Activated CD4-positive, alpha-beta T cell treated with anti-CD3 and anti-CD28 coated beads, Interleukin-2, Interleukin-6, amounts not matched to agents 100 ng/mL and 50 ng/mL, durations not matched to agents 16 hours and 8 hours (primary cell): ENCODE results near the gene CBFA2T2.
"Not testable (repeated sequence)": the region's sequence is repeated elsewhere in the genome, so short reads cannot be mapped to it uniquely, and the experiment has no call there.

ENCODE experiments used
- DNase-seq: peaks from one replicate; pipeline ENCODE4 v3.0.0-alpha.2; 2020

Gene CBFA2T2

DNA sequence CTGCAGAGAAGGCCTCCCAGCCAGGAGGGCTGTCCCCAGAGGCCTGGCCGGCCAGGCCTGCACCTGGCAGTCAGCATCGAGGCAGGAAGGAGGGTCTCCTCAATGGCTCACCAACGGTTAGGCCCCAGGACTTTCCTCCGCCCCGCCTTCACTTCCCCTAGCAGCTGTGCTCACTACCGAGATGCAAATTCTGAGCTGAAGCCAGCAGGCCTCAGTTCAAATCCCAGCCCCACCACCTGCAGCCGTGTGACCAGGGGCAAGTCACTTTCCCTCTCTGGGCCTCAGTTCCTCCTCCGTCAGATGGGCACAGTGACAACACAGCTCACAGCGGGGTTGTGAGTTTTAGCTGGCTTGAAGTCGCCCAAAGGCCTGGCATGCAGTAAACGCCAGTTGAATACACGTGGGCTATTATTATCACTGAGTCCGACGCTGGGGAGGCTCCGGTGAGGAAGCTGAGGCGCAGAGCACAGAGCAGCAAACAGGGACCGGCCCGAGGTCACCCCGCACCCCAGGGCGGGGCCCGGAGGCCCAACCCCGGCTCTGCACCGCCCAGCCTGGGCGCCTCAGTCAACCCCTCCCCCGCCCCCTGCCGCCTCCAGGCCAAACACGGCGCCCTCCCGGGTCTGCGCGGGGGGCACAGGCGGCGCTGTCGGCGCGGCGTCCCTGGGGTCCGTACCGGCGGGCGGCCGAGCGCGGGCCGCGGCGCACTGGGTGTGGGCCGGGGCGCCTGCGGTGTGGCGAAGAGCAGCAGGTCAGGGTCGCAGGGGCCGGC, 195.6 kb downstream of the CBFA2T2 start:
- DNase-seq, result peak; percentile 82

DNA sequence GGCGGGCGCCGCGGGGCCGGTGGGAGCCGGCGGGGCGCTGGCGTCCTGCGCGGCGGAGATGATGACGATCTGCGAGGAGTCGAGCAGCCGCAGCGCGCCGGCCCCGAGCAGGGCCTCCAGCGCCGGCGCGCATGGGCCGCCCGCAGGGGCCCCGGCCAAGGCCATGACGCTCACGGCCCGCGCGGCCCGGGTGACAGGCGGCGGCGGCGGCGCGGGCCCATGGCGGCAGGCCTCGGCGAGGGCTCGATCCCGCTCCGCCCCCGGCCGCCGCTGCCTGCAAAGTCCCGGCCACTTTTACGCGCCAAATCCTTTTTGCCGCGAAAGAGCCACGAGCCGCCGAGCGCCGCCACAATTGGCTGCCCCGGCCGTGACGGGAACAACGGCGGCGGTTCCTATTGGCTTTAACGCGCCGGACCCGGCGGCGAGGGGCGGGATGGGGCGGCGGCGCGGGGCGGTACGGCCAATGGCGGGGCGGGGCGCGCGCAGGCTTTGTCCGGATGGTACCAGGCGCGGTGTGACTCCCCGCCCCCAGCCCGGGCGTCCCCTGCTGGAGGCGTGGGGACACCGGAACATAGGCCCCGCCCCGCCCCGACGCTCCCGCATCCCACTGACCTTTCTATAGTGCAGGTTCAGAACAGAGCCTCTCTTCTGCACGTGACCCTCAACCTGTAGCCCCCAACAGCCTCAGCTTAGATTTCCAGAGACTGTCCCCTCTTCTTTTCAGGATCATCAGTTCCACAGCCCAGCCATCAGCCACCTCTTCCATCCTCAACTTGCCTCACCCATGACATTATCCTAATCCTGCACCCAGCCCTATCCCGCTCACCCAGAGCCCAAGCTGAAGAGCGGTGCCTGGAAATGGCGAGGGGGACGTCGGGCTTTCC, 196.4 kb downstream of the CBFA2T2 start, which contains the start of gene E2F1:
Gene E2F1, minus strand, starts transcription at position 286 of the 884 bp plus-strand sequence. Its CDS starts 121 bp downstream, at position 165.
- peak; percentile 99 for DNase-seq

DNA sequence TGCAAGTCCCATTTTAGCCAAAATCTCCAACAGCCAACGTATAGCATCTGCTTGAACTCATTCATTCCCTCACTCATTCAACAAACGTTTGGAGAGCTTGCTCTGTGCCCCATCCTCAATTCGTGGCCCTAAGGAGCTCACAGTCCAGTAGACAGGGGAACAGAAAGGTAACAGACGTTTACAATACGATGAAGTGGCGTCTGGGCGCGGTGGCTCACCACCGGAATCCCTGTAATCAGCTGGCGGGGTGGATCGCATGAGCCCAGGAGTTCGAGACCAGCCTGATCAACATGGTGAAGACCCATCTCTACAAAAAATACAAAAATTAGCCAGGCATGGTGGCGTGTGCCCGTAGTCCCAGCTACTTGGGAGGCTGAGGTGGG, 197.1 kb downstream of the CBFA2T2 start:
- no peak for DNase-seq

DNA sequence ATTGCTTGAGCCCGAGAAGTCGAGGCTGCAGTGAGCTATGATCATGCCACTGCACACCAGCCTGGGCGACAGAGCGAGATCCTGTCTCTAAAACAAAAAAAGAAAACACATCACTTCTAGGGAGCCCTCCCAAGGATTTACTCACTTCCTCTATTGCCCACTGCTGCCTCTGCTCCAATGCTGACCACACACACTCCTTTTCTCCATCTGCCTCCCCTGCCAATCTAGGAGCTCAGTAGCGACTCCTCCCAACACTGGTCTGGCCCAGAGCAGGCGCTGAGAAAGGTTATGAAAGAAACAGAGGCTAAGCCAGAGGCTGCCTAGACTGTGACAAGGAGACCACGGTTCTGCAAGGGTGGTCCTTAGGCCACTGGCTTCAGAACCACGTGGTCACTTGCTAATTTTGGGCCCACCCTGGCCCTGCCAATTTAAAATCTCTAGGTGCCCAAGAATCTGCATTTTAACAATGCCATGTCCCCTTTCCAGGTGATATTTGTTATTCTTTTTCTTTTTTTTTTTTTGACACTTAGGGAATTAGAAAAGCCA, 197.5 kb downstream of the CBFA2T2 start:
- no peak for DNase-seq

DNA sequence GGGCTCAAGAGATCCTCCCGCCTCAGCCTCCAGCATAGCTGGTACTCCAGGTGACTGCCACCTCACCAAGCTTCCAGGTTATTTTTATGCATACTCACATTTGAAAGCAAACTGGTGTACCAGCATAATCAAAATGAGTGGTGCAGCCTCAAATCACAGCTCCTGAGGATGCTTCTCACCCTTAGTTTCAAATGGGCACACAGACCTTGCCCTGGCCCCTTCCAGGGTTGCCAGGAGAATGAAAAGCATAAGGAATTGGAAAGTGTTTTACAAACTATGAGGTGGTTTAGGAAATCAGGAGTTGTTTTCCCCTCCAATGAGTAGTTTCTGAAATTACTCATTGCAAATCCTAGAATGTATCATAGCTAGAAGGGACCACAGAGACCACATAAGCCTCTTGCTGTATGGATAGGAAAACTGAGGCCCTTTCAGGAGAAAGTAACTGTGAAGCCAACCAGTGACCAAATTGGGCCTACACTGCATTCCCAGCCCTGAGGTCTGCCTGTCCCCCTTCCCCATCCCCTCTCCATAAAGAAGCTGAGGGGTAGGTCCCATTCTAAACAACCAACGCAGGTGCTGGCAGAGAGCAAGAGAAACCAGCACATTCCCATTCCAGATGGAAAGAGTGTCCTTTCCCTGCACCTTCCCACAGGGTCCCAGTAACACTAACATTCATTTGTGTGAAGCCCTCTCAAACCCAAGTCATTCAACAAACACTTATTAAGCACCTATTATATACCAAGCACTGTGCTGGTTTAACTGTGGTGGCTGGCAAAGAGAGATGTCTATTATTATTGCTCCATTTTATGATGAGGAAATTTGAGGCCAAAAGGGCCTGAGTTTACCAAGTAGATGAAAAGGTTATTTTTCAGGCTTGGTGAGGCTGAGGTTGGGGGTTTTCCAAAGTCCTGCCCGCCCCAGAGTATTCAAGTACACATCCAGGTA, 198.4 kb downstream of the CBFA2T2 start:
- DNase-seq, result no peak

DNA sequence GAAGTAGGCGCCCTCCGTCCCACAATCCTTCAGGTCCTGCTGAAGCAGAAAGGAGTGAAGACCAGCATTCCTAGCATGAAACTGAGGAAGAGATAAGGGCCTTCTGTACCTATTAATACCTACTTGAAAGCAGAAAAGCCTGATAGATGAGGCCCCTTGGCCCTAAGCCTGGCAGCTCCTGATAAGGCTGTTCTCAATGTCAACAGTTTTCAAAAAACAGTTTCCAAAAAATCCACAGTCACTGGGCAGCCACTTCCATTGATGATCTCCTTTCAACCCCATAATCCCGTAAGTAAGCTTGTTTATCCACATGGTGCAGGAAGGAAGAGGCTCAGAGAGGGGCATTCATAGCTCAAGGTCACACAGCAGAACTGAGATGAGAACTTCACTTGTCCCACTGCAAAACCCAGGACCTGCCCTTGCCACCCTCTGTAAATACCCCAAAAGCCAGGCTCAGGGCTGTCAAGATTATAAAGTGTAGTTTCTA, 199.1 kb downstream of the CBFA2T2 start:
- DNase-seq, result no peak

DNA sequence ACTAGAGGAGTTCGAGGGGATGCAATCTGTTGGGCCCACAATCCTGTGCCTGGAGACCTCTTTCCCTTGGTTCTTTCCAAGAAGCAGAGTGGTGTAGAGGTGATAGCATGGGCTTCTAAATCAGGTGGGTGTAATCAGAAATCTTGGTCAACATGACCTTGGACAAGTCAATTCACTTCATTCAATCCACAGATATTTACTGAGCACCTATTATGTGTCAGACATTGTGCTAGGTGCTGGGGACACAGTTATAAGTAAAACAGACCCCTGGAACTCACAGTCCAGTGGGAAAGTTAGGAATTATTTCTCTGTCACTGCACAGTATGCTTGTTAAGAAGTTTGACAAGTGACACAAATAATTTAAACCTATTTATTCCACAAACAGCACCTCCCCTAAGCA, 199.6 kb downstream of the CBFA2T2 start:
- no peak for DNase-seq

DNA sequence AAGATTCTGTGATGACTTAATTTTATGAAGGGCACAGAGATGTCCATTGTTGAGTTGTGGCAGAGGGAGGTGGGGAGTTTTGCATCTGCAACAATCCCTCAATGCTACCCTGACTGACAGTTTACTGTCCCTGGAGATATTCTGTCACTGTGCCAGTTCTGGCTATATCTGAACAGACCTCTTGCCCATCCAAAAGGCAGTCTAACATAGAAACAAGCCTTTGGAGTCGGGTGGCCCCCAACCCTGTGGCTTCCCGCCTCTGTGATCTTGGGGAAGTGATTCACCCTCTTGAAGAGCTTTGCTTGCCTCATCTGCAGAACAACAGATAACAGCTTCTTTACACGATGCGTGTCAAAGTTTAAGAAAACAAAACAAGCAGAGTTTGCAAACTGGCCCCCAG, 200.1 kb downstream of the CBFA2T2 start:
- peak; percentile 73 for DNase-seq

DNA sequence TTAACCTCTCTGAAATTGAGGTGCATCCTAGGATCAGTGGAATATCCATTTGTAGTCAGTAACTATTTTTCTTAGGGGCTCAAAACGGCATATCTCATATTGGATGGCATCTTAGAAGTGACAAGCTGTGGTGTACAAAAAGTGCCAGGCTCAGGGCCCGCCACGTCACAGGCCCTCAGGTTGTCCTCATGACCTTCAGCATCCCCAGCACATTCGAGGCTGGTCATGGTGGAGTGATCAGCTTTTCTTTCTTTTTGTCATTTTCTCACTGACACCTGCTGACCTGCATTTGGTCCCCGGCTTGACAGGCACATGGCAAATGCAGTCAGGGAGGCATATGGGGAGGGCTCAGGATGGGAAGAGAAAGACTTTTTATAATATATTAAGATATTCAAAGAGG, 203.4 kb downstream of the CBFA2T2 start:
- no peak for DNase-seq

DNA sequence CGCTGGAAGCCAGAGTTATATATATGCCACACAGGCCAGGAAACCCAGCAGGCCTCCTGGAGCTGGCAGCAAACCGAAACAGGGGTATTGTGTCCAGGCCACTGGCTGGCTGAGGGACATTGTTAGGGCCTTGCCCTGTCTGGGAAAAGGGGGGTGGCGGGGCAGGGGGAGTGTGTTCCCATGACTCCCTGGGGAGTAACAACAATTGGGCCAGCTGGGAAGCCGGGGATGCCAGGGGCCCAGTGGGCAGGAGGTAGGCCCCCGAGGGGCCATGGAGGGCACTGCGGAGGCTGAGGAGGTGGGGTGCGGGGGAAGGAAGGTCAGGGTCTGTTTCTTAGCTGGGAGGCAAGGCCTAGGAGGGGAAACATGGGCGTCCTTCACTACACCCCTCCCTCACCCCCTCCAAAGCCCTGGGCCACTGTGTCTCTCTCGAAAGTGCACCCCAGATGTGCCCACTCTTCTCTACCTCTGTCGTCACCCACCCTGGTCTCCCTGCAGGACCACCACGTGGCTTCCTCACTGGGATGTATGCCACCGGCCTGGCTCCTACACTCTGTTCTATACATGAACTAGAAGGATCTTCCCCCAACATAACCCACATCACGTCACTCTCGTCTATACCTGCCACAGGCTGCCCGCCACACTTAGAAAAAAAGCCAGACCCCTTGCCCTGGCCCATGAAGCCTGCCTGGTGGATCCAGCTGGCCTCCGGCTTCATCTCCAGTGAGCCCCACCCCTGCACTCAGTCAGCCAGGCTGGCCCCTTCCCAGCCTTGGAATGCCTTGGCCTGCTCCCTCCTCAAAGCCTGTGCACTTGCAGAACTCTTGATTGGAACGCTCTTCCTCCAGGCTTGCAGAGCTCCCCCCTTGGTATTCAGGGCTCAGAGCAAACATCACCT, 204.1 kb downstream of the CBFA2T2 start:
- DNase-seq, result no peak

DNA sequence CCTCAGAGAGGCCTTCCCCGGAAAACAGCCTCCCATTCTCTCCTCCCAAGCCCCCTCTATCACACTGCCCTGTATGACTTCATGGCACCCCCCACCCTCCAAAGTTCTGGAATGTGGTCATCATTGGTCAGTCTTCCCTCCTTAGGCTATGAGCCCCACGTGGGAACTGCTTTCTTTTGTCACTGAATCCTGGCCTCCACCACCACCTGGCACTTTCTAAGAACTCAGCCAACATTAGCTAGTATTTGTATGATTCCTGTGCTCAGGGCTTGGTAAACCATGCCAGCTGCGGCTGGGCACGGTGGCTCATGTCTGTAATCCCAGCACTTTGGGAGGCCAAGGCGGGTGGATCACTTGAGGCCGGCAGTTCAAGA, 204.7 kb downstream of the CBFA2T2 start:
- DNase-seq, result no peak

DNA sequence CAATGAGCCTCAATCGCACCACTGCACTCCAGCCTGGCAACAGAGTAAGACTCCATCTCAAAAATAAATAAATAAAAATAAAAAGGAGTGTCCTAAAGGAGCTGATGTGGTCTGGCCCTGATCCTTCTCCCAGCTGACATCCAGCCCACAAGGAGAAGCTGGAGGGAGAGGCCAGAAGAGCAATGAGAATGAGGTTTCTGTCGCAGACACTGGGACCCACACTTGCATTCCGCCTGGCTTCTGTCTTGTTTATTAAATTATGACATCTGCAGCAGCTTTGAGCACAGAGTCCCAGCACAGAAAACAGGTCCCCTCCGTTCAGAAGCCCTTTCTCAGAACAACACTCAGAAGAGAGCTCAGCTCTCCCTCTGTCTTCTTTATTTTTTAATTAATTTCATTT, 206.6 kb downstream of the CBFA2T2 start:
- no peak for DNase-seq

DNA sequence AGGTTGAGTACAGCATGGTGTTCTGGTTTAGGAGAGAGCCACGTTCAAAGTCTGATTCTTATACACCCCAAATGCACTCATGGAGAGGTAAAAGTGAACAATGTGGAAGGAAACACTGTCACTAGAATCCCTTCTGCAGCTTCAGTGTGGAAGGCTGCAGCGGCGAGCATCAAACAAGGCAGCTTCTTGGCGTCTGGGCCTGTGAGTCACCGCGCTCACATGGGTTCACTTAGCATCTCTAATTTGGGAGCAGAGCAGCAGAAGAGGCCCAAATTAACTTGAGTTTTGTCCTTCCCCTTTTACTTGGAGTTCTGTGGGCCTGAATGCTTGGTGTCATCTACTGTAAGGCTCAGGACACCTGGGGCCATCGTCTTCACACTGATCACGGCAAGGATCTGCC, 207.2 kb downstream of the CBFA2T2 start:
- no peak for DNase-seq

DNA sequence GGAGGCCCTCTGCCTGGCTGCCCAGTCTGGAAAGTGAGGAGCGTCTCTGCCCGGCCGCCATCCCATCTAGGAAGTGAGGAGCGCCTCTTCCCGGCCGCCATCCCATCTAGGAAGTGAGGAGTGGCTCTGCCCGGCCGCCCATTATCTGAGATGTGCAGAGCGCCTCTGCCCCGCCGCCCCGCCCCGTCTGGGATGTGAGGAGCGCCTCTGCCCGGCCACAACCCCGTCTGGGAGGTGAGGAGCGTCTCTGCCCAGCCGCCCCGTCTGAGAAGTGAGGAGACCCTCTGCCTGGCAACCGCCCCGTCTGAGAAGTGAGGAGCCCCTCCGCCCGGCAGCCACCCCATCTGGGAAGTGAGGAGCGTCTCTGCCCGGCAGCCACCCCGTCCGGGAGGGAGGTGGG, 209.1 kb downstream of the CBFA2T2 start:
- not testable (repeated sequence) for DNase-seq
